MM.1S (cell line): Measurements from ENCODE around the gene CFAP99.

Experiments used
- CTCF ChIP-seq: fragments of 300-600 bp; sonication (generic); IDR thresholded peaks from 2 replicates; pipeline ENCODE4 v1.5.1; 2016; ENCODE audit warnings: antibody characterized with exemption, low read length, mixed read lengths
- EZH2 ChIP-seq: fragments of 300-600 bp; sonication (generic); optimal IDR thresholded peaks from 2 replicates; pipeline ENCODE3; 2017; ENCODE audit warnings: low read depth, mild to moderate bottlenecking, antibody characterized with exemption, low read length, mixed read lengths
- EZH2phosphoT487 ChIP-seq: fragments of 300-600 bp; sonication (generic); IDR thresholded peaks from 2 replicates; pipeline ENCODE4 v1.6.1; 2018; ENCODE audit warnings: antibody characterized with exemption, low read length

DNA sequence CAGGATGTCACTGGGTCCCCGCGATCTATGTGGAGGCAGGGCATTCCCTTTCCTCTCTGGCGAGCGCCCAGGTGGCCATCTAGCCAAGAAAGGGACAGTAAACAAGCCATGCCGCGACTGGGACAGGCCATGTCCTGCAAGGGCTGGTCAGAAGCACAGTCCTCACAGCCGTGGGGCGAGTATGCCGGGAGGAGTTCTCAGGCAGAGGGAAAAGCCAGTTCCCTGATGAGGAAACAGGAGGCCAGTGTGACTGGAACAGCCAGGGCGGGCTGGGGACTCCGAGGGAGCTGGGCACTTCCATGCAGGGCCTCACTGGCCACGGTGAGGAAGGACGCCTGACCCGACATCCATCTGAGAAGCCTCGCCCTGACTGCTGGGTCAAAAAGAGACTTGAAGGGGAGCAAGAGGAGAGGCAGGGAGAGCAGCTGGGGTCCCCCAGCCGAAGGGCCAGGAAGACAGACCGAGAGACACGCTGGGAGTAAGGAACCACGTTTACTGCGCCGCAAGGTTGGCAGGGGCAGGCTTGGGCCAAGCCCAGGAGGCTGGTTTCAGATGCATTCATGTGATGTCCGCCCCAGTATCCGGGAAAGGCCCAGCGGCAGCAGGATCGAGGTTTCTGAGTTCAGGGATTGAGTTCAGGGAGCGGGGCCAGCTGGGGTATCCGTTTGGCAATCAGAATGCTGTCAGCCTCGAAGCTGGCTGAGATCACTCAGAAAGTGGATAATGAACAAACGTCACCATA, 15.0 kb downstream of the CFAP99 start:
- TF ChIP-seq CTCF (no peak), EZH2 (no peak), EZH2phosphoT487 (no peak)
